Erythroblast (primary cell): Measurements from ENCODE around the gene EVX2.

Experiments
- GATA1 ChIP-seq: IDR thresholded peaks from 2 replicates; pipeline ENCODE4 v1.6.1; 2011; ENCODE audit warnings: low read depth, mild to moderate bottlenecking, control low read depth, low read length, moderate library complexity
- POLR2A ChIP-seq: IDR thresholded peaks from 2 replicates; pipeline ENCODE4 v1.6.1; 2011; ENCODE audit warnings: mild to moderate bottlenecking, low read length

- TF ChIP-seq POLR2A (no peak), GATA1 (no peak)
Observed at GRCh38 chr2:176081376-176081836, 2.4 kb downstream of the EVX2 start.
